GDM1 (cell line): Measurements from ENCODE around the gene PRND.
A peak's percentile ranks its signal among the peaks of the same experiment; 100 is the strongest.
"Not testable (repeated sequence)": the region's sequence is repeated elsewhere in the genome, so short reads cannot be mapped to it uniquely, and the experiment has no call there.

ENCODE experiments used
- DNase-seq: peaks from one replicate; lab custom pipeline; 2025; lab: John Stamatoyannopoulos, UW

The PRND gene

DNA sequence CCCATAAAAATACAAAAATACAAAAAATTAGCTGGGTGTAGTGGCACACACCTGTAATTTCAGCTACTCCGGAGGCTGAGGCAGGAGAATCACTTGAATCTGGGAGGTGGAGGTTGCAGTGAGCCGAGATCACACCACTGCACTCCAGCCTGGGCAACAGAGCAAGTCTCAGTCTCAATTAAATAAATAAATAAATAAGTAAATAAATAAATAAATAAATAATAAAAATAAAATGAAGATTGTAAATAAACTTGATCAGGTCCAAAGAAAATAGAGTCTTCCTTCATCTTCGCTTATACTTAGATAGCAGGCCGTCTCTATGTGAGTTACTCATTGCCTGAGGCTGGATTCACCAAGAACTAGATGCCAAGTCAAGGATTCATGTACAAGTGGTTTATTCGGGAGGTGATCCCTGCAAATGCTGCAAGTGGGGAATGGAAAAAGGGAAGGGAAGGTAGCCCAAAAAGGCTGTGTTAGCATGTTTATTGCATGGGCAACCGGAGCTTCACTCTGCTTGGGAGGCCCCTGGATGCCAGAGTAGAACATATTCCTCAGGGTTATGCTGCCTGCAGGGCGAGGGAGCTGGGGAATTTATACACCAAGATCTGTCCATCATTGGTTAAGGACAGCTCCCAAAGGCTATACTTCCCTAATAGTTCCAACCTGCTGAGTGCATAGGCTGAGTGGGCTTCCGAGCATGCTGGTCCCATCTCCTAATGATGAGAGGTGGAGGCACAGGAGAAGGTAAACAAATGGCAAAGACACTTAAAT lies 16.3 kb downstream of the PRND start:
- DNase-seq = no peak

DNA sequence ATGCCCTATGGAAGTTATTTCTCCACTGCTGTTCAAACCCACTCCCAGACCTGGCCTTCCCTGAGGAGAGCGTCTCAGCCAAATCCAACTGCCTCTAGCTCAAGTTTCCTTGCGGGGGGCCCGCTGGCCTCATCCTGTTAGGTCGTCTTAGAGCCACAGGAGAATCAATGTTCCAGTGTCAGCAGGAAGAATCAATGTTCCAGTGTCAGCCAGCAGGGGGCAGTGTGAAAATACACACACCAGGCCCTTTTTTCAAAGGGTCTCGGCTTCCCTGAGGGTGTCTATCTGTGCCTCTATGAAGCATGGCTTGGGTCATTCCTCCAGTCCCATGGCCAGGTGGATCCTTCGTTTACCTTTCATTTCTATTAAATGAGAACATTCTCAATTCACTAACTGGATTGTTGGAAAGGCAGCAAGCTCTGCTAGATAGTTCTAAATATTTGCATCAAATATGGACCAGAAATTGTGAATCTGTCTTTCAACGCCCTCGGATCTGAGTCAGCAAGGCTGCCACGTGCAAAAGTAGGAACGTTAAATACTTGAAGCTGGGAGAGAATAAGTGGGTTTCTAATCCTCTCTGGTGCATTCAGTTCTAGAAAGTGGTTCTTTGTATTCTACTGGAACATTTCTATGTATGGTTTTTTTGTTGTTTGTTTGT lies 19.2 kb downstream of the PRND start:
- DNase-seq = peak; percentile 38

DNA sequence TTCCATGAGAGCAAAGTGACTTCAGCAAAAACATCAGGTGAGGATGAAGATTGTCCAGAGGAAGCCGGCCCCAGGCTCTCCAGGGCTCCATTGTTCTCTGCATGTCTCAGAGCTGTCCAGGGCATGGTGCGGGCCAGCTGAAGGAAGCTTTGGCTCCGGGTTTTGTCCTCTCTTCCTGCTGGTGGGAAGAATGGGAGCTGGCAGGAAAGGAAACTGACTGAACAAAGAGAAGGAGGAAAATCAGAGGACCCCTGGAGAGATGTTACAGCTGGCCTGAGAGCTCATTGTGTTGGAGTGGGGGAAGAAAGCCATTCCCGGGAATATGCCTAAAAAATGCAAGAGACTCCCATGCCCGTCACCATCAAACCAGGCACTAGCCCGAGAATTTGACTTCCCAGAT lies 27.1 kb downstream of the PRND start:
- no peak for DNase-seq

DNA sequence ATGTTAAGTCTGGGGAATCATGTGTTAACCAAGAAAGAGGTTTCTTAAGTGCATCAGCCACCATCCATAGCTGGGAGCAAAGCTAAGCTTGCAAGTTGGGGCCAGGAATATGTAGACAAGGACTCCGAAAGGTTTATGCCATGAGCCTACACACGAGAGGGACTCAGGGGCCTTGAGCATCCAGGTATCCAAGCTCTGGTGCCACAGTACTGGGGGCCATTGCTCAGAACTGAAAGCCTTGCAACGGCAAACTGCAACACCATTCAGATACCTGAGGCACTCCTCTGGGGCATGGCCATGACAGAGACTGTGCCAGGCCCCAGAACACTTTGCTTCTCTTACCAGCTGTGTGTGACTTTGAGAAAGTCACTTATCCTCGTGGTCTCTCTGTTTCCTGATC lies 27.6 kb downstream of the PRND start:
- no peak for DNase-seq

DNA sequence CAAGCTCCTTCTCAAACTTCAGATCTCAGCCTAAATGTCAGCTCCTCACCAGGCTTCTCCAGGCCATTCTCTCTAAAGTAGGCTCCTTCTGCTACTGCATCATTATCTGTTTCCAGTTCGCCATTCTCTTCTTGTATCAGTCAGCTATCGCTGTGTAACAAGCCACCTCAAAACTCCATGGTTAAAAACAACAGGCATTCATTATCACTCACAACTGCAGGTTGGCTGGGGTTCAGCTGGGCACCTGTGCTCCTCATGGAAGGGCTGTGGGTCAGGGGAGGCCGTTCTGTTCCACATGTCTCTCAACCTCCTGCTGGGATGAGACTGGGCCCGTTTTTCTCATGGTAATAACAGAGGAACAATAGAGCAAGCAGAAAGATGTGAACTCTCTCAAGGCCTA lies 28.7 kb downstream of the PRND start:
- DNase-seq = no peak

DNA sequence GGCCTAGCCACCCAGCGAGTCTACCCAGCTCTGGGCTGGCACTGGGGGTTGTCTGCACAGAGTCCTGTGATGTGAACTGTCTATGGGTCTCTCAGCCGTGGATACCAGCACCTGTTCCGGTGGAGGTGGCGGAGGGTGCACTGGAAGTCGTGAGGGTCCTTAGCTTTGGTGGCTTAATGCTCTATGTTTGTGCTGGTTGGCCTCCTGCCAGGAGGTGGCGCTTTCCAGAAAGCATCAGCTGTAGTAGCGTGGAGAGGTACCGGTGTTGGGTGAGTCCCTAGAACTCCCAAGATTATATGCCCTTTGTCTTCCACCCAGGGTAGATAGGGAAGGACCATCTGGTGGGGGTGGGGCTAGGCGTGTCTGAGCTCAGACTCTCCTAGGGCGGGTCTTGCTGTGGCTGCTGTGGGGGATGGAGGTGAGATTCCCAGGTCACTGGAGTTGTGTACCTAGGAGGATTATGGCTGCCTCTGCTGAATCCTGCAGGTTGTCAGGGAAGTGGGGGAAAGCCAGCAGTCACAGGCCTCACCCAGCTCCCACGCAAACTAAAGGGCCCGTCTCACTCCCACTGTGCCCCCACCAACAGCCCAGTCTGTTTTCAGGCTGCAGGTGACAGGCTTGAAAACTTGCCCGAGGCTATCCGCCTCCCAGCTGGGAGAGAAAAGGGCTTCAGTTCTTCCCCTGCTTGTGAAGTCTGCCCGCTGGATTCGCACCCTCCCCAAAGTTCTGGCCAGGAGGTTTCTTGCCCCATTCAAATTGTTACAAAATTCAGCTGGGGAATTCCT lies 37.6 kb downstream of the PRND start:
- DNase-seq = not testable (repeated sequence)

DNA sequence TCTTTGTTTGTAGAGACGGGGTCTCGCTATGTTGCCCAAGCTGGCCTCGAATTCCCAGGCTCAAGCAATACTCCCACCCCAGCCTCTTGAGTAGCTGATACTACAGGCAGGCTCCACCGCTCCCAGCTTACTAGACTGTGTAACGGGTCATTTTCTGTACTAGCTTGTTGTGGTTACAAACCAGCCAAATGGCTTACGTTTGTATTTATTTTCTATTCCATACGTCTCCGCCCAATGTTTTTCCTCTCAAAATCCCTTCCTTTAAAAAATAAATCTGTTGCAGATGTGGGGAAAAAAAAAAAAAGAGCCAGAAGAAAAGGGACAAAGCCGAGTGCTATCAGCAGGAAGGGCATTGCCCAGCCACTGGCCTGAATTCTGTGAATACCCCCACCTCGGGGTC lies 41.6 kb downstream of the PRND start:
- DNase-seq = no peak

DNA sequence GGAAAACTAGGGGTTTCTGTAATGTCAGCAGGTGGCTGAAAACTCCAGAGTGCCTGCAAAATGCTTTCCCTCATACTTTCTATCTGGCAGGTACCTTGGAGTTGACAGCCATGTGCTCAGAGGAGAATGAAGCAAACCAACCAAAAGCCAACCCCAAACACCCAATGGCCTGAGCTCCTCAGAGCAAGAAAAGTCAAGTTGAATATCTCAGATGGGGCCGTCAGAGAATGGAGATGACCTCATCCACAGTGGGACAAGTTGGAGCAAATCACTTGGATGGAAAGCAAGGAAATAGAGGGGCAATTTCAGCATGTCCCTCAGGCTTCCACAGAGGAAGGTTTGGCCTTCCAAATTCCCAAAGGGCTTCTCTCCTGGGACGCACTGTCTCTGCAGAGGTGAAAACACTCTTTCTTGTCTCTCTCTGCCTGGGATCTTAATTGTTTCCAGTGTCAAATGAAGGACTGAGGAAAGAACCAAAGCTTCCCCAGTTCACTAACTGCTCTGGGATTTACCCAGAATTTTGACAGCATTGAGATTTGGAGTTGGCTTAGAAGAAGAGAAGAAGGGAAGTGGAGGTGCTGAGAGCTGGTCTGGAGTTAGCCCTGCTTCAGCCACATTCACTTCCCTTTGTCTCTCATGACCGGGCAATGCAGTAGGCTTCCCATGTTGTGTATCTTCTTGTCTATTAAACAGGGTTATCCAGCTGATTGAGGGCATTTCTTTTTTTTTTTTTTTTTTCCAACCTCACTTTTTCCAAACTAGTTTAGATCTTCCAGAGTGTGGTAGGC lies 42.2 kb downstream of the PRND start:
- DNase-seq = no peak

DNA sequence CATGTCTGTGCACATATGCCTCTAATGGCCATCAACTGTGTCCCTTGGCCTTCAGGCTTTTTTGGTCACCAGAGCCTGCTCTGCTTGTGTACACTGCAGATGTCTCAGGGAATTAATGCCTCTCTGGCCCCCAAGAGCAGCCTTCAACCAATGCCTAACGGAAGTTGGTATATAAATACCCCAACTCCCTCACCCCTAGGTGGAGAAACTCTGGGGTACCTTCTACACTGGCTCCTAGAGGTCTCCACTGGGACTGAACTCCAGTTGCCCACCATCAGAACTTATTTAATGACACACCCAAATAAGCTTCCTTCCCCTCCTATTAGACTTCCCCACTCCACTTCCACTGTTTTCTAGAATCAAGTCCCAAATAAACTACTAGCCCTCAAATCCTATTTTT lies 43.1 kb downstream of the PRND start:
- no peak for DNase-seq

DNA sequence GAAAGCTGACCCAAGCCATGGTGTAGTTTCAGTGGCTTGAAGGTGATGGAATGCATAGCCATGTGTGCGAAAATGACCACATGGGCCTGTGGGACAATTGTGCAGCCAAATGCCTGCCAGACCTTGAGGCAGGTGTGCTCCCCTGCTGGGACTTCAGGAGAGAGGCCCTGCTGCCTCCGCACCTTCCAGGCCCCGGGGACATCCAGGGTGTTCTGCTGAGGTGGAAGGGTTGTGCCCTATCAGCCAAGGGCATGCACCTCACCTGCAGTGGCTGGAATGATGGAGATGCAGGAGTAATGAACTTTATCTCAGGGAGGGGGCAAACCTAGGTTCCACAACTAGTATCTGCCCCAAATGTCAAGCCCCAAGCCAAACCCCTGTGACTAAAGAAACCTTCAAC lies 44.0 kb downstream of the PRND start:
- no peak for DNase-seq

DNA sequence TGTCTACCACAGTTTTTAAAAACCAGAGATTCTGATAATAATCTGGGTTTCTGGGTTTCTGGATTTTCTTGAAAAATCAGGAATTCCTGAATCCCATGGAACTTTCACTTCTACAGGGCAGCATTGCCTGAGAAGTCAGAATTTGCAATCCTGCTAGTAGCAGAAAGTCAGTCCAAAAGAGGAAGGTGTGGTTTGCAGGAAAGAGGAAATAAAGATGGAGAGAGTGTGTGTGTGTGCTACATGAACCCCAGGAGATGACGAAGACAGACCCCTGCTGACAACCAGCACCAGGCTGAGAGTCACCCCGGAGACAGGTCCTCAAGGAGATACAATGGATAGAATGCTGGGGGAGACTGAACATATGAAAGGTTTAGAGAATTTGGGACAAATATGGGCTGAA lies 44.9 kb downstream of the PRND start:
- peak; percentile 80 for DNase-seq

DNA sequence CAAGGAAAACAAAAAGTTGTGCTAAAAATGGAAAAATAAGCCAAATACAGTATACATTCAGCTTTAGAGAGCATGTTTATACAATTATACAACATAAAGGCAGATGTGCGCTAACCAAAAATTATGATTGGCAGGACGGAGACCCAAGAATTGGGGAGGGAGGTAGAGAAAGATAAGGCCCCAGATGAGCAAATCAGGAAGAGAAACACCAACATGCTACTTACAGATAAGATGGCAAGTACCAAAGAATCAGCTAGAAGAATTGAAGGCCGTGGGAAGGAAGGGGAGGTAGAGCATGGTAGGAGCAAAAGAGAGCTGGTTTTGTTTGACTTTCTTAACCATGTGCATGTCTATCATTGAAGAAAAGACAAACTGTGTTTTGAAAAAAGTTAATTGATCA lies 45.4 kb downstream of the PRND start:
- DNase-seq = peak; percentile 67

DNA sequence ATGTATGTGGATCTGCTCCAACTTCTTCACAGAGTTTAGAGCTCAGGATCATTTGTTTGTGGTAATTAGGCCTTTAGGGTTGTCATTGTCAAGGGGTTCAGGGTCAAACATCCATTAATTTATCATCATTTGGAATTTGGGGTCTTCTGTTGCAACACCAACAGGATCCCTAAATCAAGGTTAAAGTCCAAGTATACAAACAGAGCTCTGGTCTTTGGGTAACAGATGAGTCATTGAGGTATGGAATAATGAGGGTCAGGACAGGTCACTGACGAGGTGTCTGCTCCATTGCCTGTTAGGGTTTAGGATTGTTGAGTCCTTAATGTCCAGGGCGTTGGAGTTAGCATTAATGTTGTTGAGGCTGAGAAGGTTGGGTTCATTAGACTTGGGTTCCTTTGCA lies 47.6 kb downstream of the PRND start:
- DNase-seq = no peak

DNA sequence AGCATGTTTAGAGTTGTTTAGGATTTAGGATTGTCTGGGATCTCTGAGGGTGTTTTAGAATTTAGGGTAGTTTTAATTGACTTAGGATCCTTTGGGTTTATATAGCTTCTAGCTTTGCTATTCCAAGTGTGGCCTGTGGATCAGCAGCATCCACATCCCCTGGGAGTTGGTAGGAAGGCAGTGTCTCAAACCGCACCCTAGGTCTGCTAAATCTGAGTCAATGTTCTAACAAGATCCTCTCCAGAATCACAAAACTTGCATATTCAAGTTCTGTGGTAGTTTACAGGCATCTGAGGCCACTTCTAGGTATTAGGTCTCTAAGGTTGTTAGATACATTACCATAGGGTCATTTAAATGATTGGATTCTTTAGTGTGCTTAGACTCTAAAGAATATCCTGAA lies 48.3 kb downstream of the PRND start:
- DNase-seq = no peak

DNA sequence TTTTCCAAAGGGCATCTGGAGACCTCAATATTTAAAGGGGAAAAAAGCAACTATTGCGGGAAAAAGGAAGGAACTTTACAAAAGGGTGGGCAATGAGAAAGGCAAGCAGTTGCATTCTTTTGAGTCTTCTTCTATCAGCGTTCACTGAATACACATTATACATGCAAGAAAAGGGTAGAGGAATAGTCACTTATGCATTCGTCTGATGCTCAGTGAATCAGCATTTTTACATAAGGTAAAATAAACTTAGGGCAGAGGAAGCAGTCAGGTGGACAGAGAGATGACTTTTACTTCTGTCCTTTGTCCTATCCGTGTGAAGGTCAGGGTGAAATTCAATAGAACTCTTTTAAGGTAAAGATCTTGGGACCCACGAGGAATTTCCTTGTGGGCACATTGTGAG lies 49.3 kb downstream of the PRND start:
- no peak for DNase-seq

DNA sequence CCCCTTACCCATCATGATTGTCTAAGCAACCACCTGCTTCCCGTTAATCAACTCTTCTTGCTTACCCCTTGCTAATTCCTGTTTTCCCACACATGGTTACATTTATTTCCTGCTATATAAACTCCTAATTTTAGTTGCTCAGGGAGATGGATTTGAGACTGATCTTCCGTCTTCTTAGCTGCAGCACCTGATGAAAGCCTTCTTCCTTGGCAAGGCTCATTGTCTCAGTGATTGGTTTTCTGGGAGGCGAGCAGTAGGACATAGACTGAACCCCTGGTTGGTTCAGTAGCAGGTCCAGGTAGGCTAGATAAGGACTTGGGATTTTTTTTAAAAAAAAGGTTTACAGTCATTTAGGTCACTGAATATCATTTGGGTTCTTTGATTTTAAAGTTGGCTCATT lies 50.4 kb downstream of the PRND start:
- no peak for DNase-seq

DNA sequence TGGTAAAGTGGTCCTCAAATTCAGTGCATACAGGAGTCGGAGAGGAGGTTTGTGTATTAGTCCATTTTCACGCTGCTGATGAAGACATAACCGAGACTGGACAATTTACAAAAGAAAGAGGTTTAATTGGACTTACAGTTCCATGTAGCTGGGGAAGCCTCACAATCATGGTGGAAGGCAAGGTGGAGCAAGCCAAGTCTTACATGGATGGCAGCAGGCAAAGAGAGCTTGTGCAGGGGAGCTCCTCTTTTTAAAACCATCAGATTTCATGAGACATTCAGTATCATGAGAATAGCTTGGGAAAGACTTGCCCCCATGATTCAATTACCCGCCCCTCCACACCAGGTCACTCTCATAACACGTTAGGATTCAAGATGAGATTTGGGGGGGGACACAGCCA lies 51.3 kb downstream of the PRND start:
- not testable (repeated sequence) for DNase-seq

DNA sequence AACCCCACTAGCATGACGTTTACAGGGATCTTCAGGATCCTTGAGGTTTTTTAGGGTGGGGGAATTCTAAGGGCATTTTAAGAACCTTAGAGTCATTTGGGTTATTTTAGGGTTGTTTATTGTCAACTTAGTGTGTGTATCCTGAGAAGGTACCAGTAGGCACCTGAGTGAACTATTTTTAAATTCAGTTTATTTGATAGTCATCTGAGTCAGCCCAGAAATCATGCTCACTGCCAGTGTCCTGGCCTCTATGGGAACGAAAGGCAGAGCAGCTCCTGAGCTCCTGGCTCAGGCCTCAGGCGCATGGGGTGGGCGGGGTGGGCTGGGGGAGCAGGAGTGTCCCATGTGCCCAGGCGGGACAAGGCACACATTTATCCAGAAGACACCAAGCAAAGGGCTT lies 52.0 kb downstream of the PRND start:
- no peak for DNase-seq

DNA sequence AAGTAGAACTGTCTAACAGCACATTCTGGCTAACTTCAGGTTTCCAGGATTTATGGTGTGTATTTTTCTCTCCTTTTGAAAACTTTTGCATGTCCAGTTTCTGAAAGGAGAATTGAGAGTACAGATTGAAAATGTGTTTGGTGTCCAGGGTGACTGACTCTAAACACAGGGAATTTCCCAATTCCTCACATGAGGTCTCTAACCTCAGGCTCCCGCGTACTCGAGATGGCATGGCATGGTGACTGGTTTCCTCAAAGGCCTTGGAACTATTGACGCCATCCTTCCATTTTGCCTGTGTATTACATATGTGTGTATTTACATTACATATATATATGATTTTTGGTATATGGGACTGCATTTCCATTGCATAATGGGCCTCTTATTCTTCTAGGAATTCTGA lies 52.5 kb downstream of the PRND start:
- DNase-seq = no peak

DNA sequence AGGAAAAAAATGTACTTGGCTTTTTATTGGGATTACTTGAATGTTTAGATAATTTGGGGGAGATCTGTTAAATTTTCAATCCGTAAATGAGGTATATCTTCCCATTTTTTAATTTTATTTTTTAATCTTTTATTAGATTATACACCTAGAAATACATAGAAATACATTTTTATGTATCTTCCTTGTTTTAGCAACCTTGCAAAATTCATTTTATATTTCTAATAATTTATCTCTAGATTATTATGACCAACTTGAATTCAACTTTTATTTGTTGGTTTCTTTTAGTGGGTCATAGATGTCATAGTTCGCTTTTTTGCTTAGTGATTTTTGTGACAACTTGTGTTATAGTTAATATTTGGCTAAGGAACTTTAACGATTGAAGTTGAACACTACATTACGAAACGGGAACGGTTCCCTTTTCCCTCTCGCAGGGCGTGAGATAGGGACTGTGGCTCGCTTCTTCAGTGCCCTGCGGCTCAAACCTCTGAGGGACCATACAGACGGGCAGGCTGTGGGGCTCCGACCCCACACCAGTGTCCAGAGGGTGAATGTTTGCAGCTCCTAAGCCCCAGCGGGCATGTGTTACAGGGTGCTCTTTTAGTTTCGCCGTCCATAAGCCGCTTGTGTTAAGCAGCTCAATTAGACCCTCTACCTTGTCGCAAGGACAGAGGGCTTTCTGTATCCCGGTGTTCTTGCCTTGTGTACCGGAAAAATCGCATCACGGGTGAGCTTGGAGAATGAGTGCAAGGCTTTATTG lies 53.8 kb downstream of the PRND start:
- DNase-seq = no peak

DNA sequence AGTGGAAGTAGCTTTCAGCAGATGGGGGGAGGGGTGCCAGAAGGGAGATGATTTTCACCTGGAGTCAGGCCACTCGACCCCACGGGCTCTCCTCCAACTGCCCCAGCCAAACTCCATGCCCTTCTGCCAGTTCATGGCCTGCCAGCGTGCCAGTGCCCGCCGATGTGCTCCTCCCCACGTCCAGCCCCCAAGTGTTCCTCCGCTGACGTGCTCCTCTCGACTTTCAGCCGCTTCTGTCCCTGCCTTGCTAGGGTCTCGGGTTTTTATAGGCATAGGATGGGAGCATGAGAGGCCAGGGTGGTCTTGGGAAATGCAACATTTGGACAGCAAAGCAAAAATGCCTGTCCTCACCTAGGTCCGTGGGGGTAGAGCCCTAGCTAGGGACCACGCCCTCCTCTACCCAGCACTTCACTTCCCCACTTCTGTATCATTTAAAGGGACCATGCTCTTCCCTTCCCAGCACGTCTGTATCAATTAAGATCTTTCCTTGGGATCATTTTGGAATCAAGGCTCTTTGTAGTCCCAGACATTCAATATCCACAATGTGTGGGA lies 54.4 kb downstream of the PRND start:
- DNase-seq = no peak
